ENCODE measurements around the gene HHEX. TPM values are rescaled to one million over a fixed set of nuclear protein-coding genes. Genes with fewer than 3 reads are reported as not detected.

The HHEX gene
- polyA plus RNA-seq, 2 of the 4 experiments (the other 2 are of a cell fraction): 18.1 to 28.1 TPM

- CTCF ChIA-PET: no interaction called here
- Histone ChIP-seq H3K9me3 (no peaks in the 10 kb centered on the region), H3K27ac (no peak overlapping the region; a peak in 1 of 6 replicates), H3K4me2 (no peak overlapping the region), H3K4me1 (no peaks in the 10 kb centered on the region), H3K4me3 (no peak overlapping the region)
- POLR2A ChIA-PET: no interaction called here
- 78% methylated on average over 5 of the region's 5 CpGs for WGBS (ENCODE audit: missing lambda C conversion rate)
- no peak for DNase-seq (ENCODE audit: low read depth in 1 of 2, low spot score in 1 of 2)
- peak; percentile 23 to 56; a peak in 3 of 4 replicates for TF ChIP-seq CEBPB (IDR thresholded peaks at IDR 0.05)
- no peak for TF ChIP-seq RNF2 (IDR thresholded peaks at IDR 0.05; ENCODE audit: borderline replicate concordance, low read depth)
- FAIRE-seq: no peak
- 0 out of 6 replicates have a peak, but pooled peaks of 1 of the 2 experiments have one; percentile 19 for ATAC-seq
Observed at GRCh38 chr10:92657024-92657423, 32.7 kb upstream of the HHEX start.

GRCh38 chr10:92662848-92663247 is 26.9 kb upstream of the HHEX start:
- DNase-seq (ENCODE audit: low read depth in 1 of 2, low spot score in 1 of 2) (peak in 1 of 2 experiments; percentile 23), ATAC-seq (no peak), FAIRE-seq (peak; percentile 49)
- no peak overlapping the region for H3K27ac ChIP-seq
- no peaks in the 10 kb centered on the region for H3K4me1 ChIP-seq
- ChIA-PET POLR2A (no interaction called here), CTCF (no interaction called here)
- no peak overlapping the region for H3K4me3 ChIP-seq
- H3K9me3 ChIP-seq: peaks cover 8% of the 10 kb centered on the region; the same call in 1 of the 3 replicates
- TF ChIP-seq CHD4 (IDR thresholded peaks at IDR 0.05; ENCODE audit: borderline replicate concordance) (no peak), POLR2A (IDR thresholded peaks at IDR 0.05; ENCODE audit: low read length) (no peak), ZSCAN20 (CRISPR knock-in tag; IDR thresholded peaks at IDR 0.05) (no peak), SREBF2 (IDR thresholded peaks at IDR 0.05) (no peak), USF2 (IDR thresholded peaks at IDR 0.05) (no peak), RFX5 (IDR thresholded peaks at IDR 0.05) (no peak), ELK1 (IDR thresholded peaks at IDR 0.05; ENCODE audit: low read depth, low read length) (no peak), POLR2AphosphoS2 (conservative IDR thresholded peaks at IDR 0.05; ENCODE audit: low read length) (no peak), HOXA7 (CRISPR knock-in tag; IDR thresholded peaks at IDR 0.05) (no peak), TFCP2L1 (CRISPR knock-in tag; IDR thresholded peaks at IDR 0.05) (no peak), RARB (CRISPR knock-in tag; IDR thresholded peaks at IDR 0.05) (no peak), BCL3 (IDR thresholded peaks at IDR 0.05) (no peak), MAX (IDR thresholded peaks at IDR 0.05) (no peak), FOSB (CRISPR knock-in tag; IDR thresholded peaks at IDR 0.05) (no peak), HOXB13 (CRISPR knock-in tag; IDR thresholded peaks at IDR 0.05; ENCODE audit: low read depth) (no peak)
- no peak overlapping the region for H3K4me2 ChIP-seq

GRCh38 chr10:92664322-92664721 is 25.4 kb upstream of the HHEX start:
- Histone ChIP-seq H3K4me2 (no peak overlapping the region), H3K4me3 (no peak overlapping the region), H3K27ac (no peak overlapping the region), H3K4me1 (no peaks in the 10 kb centered on the region), H3K9me3 (peaks cover 8% of the 10 kb centered on the region; the same call in 1 of the 3 replicates)
- ChIA-PET POLR2A (no interaction called here), CTCF (interaction anchor here (0.7 to 1.4 kb wide), 2 partner anchors 17 to 35 kb away, joined by 3 to 4 read pairs; no protein-coding TSS in a partner anchor)
- DNase-seq (ENCODE audit: low read depth in 1 of 2, low spot score in 1 of 2) (no peak), FAIRE-seq (no peak), ATAC-seq (no peak)
- no peak for TF ChIP-seq RCOR1 (IDR thresholded peaks at IDR 0.05; ENCODE audit: low read depth, low read length)
- no peak for TF ChIP-seq HDAC2 (IDR thresholded peaks at IDR 0.05)
- peak; percentile 91 for TF ChIP-seq MAFK (IDR thresholded peaks at IDR 0.05; ENCODE audit: partially characterized antibody)
- no peak for TF ChIP-seq PHF8 (IDR thresholded peaks at IDR 0.05; ENCODE audit: borderline replicate concordance, low read depth)
